GM12873 (cell line): ENCODE data around the gene PLA2G4D.
A peak's percentile ranks its signal among the peaks of the same experiment; 100 is the strongest.

ENCODE experiments used
- CTCF ChIP-seq: IDR thresholded peaks from 2 replicates; pipeline ENCODE4 v1.5.1; 2012; ENCODE audit warnings: low read depth, mild to moderate bottlenecking, moderate library complexity, low read length, control low read depth; ENCODE audit not compliant: insufficient read depth; ENCODE audit errors: missing control alignments

PLA2G4D gene

GRCh38 chr15:42062284-42062806, 32.0 kb downstream of the PLA2G4D start:
- TF ChIP-seq CTCF: no peak

DNA sequence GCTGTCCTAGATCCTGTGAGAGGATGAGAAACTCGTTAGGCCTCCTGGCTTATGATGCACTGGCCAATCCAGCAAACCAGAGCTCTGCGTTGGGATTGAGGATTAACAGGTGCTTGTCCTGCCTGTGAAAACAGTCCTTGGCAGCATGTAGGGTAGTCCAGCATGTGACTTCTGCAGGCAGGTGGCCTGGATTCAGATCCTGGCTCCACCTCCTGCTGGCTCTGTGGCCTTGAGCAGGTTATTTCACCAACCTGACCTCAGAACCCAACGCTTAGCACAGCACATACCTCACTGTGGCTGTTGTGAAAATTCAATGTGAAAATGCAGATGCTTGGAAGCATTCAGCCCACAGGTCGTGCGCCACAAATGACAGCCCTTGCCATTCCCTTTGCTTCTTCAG, 33.6 kb downstream of the PLA2G4D start:
- no peak for TF ChIP-seq CTCF

- no peak for TF ChIP-seq CTCF
Observed at GRCh38 chr15:42060477-42060763, 33.9 kb downstream of the PLA2G4D start.

GRCh38 chr15:42059661-42060476, 34.5 kb downstream of the PLA2G4D start:
- peak; percentile 92 for TF ChIP-seq CTCF

DNA sequence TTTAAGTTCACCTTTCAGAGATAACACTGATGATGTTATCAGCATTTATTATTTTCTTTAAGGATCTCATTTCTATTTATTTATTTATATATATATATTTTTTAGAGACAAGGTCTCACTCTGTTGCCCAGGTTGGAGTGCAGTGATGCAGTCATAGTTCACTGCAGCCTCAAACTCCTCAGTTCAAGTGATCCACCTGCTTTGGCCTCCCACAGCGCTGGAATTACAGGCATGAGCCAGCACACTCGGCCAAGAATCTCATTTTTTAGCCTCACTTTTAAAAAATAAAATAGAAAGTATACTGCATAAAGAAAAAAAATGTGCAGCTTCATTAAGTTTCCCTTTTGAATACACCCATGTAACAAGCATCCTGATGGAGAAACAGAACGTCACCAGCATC, 35.6 kb downstream of the PLA2G4D start:
- TF ChIP-seq CTCF: no peak

DNA sequence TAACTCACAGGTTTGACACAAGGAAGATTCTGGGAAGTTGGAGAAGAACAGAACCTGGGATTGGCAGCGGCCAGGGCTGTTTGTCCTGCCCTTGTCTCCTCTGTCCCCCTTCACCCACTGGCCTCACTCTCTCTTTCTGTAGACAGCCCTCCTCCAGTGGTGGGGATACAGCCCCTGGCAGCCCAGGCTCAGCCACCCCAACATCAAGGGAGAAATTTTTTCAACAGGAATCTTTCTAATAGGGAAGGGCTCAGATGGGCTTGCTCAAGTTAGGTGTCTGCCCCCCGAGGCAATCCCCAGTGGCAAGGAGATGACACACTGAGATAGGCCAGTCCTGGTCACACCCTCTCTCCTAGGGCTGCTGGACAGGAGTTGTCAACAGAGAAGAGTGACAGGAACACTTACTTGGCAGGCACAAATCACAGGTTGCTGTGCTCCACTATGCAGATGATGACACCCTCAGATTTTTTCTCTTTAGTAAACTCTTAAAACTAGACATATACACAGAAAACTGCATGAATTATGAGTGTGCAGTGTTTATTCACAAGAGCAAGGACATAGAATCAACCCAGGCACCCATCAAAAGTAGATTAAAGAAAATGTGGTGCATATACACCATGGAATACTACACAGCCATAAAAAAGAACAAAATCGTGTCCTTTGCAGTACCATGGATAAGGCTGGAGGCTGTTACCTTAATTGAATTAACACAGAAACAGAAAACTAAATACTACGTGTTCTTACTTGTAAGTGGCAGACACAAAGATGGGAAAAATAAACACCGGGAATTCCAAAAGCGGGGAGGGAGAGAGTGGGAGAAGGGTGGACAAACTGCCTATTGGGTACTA, 36.3 kb downstream of the PLA2G4D start:
- TF ChIP-seq CTCF: no peak
